ENCODE results near the gene NKD1. TPM values are rescaled to one million over a fixed set of nuclear protein-coding genes. Genes with fewer than 3 reads are reported as not detected.

The NKD1 gene
- total RNA-seq, 1 donor from 2014 or later = 0.77 TPM

DNA sequence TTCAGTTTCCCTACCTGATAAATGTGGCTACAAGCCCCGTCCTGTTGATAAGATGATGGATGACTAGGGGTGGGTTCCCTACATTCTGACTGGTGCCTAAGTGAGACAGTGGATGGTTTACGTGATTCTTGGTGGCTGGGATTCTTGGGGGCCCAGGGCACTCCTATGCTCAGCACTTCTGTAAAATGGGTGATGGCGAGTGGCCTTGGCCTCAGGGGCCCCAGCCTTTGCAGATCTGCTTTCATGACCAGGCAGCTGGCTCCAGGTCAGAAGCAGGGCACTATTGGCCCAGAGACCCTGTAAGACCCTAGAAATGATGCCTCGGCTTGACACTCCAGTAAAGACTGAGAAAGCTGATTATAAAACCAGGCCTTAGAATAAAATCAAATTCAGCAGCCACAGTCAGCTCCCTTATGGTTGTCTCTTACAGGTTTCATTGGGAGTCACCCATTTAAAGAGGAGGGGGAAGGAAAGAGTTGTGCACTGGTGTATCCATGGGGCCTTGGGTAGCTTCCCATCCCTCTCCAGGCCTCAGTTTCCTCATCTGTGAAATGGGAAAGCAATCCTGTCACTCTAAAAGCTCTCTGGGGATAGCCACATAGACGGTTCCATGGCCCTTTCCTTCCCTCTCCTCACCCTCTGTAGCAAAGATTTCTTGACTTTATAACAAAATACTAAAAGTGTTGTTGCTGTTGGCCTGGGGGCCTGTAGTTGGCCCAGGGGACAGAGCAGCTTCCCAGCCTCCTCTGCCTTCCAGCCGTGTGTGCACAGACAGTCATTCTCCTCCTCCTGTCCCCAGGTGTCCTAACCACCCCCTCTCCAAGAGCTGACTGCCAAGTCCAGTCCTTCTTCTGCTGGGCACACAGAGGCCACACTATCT lies 131.7 kb downstream of the NKD1 start:
- no peak for DNase-seq
- H3K27ac Mint-ChIP-seq = peak overlapping the region; percentile 91
- peaks cover 71% of the 10 kb centered on the region for H3K4me1 Mint-ChIP-seq
- H3K9me3 Mint-ChIP-seq = no peaks in the 10 kb centered on the region
- H3K36me3 Mint-ChIP-seq (ENCODE audit: low read depth) = peaks cover 44% of the 10 kb centered on the region
- intact Hi-C loops (cut with micrococcal nuclease) = loop anchor here (1.0 to 5.0 kb wide), 2 partner anchors 16 to 413 kb away; partner anchors contain the start of gene ADCY7
- H3K4me3 Mint-ChIP-seq = peak overlapping the region; percentile 94
- no peaks in the 10 kb centered on the region for H3K27me3 Mint-ChIP-seq

DNA sequence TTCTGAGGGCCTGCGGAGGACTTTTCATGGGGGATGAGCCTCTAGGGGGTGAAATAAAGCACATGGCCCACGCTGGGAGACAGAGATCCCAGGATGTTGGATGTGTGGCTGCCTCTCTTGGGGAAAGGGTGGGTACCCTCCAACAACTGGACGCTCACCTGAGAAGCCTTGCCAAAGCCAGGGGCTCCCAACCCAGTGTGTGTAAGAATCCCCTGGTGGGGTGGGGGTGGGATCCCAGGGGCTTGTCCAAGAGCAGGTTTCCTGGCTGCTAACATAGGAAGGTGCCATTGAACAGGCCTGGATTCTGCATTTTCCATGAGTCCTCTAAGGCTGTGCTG lies 132.3 kb downstream of the NKD1 start:
- intact Hi-C loops (cut with micrococcal nuclease) = loop anchor here (1.0 to 5.0 kb wide), 2 partner anchors 16 to 413 kb away; partner anchors contain the start of gene ADCY7
- H3K27me3 Mint-ChIP-seq = no peaks in the 10 kb centered on the region
- peak overlapping the region; percentile 91 for H3K27ac Mint-ChIP-seq
- DNase-seq = no peak
- H3K9me3 Mint-ChIP-seq = no peaks in the 10 kb centered on the region
- H3K4me3 Mint-ChIP-seq = peak overlapping the region; percentile 94
- peaks cover 77% of the 10 kb centered on the region for H3K4me1 Mint-ChIP-seq
- H3K36me3 Mint-ChIP-seq (ENCODE audit: low read depth) = peaks cover 38% of the 10 kb centered on the region

DNA sequence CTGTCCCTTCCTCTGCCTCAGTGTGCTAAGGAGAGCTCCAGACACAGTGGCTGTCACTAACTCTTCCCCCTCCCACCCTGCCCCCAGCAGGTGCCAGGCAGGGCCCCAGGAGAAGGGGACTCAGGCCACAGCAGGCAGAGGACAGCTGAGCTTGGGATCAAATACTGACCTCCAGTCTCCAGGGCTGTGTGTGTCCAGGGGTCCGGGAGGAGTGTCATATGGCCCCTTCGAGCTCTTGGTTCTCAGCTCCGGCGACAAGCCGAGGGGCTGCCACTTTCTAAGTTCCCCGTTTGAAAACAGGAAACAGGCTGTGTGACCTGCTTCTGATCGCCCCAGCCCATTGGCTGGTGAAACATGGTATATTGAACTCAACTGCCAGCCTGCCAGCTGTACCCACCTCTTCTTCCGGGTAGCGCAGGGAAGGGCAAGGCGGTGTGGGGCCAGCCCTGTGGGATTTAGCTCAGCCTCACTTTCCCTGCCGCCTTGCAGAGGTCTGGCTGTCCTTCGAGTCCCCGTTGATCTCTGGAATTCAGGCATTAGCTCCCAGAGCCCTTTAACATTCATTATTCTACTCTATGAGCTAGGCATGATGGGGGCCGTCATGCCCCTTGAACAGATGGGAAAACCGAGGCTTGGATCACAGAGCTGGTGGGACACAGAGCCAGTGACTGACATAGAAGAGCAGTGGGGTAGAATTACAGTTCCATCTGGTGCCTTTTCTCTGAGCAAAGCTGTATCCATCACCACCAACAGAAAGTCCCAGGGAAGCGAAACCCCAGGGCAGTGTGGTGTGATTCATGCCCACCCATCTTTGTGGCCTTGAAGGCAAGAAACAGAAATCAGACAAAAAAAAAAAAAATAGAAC lies 133.1 kb downstream of the NKD1 start, which contains the start of gene SNX20:
Gene SNX20, minus strand, starts transcription at position 292 of the 865 bp plus-strand sequence. CDS start 3,786 bp downstream, outside the sequence.
- peaks cover 31% of the 10 kb centered on the region for H3K36me3 Mint-ChIP-seq (ENCODE audit: low read depth)
- H3K4me3 Mint-ChIP-seq = peak within 1 kb of the TSS; percentile 94
- peak within 1 kb of the TSS; percentile 91 for H3K27ac Mint-ChIP-seq
- no peaks in the 10 kb centered on the region for H3K27me3 Mint-ChIP-seq
- peak; percentile 87 for DNase-seq
- intact Hi-C loops (cut with micrococcal nuclease) = loop anchor here (1.0 to 5.0 kb wide), 2 partner anchors 66 to 414 kb away; partner anchors contain the start of gene ADCY7
- H3K9me3 Mint-ChIP-seq = no peaks in the 10 kb centered on the region
- peaks cover 80% of the 10 kb centered on the region for H3K4me1 Mint-ChIP-seq

DNA sequence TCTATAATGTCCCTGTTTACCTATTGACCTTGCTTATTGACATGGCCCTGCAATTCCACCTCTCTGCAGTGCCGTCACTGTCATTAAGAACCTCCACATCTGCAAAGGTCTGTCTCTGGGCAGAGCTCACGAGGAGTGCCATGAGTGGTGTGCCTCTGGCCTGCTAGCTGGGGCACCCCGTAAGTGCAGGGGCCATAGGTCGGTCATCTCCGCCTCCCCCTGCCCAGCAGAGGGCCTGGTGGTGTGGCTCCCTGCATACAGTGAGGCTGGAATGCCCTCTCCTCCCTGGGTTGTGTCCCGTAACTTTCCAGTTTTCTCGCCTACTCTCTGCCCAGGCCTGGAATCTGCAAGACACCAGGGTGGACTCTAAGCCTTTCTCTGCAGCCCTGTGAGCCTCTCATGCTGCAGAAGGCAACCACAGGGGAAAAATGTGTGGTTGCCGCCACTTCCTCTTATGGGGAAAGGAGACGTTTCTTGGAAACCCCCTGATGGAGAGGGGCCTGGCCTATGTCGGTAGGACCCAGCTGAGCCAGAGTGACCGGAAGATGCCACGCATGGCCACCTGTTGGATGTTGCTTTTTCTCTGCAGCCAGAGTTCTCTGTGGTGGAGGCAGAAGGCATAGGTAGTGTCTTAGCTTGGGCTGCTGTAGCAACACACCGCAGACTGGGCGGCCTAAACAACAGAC lies 135.6 kb downstream of the NKD1 start:
- intact Hi-C loops (cut with micrococcal nuclease) = loop anchor here (1.0 to 5.0 kb wide), 4 partner anchors 14 to 417 kb away; partner anchors contain the start of gene ADCY7
- H3K4me1 Mint-ChIP-seq = peaks cover 67% of the 10 kb centered on the region
- no peaks in the 10 kb centered on the region for H3K27me3 Mint-ChIP-seq
- H3K27ac Mint-ChIP-seq = peak overlapping the region; percentile 90
- peak; percentile 92 for DNase-seq
- no peaks in the 10 kb centered on the region for H3K9me3 Mint-ChIP-seq
- peaks cover 9% of the 10 kb centered on the region for H3K36me3 Mint-ChIP-seq (ENCODE audit: low read depth)
- H3K4me3 Mint-ChIP-seq = peak overlapping the region; percentile 67

DNA sequence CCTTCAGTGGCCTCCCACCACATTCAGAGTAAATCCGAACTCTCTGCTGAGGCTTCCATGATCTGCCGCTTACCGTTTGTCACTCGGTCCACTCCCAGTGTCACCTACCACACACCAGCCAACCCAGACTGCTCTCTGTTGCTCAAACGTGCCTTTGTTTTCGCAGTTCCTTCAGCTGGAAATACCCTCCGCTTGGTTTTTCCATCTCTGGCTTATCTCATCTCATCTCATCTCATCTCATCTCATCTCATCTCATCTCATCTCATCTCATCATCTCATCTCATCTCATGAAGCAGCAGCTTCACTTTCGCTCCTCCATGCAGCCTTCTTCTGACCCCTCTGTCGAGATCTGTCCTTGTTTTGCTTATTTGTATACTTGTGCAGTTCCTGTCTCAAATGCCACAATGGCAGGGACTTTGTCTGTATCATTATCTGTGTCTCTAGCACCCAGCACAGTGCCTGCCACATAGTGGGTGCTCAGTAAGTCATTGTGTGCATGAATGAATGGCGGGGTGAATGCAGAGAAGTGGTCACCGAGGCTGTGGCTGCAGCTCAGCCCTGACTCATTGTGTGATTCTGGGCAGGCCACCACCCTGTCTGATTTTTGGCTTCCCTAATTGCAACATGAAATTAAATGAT lies 136.7 kb downstream of the NKD1 start:
- Mint-ChIP-seq H3K27me3 (no peaks in the 10 kb centered on the region), H3K36me3 (ENCODE audit: low read depth) (peaks cover 3% of the 10 kb centered on the region), H3K9me3 (peaks cover 3% of the 10 kb centered on the region), H3K27ac (peak overlapping the region; percentile 90), H3K4me3 (peak overlapping the region; percentile 67), H3K4me1 (peaks cover 64% of the 10 kb centered on the region)
- intact Hi-C loops (cut with micrococcal nuclease) = loop anchor here (1.0 to 5.0 kb wide), 5 partner anchors 13 to 418 kb away; partner anchors contain the start of gene ADCY7
- peak; percentile 84 for DNase-seq

DNA sequence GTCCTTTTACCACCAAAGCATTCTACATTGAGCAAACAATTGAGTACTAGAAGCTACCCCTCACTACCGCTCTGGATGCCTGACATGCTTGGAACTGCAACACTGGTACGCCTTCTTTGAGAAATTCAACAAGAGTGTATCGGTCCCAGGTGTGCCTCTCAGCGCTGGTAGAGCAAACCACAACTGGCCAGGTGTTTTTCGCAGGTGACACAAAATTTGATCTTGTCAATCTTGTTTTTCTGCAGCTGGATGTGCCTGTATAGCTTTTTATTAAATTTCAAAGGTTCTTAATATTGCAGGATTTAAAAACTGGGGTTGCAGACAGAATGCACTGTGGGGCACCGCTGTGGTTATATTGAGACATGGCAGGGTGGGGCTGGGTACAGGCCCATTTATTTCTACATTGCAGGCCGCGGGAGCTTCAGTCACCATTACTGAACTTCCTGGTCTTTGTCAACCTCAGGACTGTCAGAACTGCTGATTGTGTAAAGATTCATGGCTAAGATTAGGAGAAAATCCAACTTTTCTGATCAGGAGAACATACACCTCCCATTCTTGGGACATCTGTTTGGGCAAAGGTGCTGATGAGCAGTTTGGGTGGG lies 137.4 kb downstream of the NKD1 start:
- Mint-ChIP-seq H3K9me3 (peaks cover 3% of the 10 kb centered on the region), H3K27ac (peak overlapping the region; percentile 90), H3K4me1 (peaks cover 60% of the 10 kb centered on the region), H3K27me3 (no peaks in the 10 kb centered on the region), H3K4me3 (peak overlapping the region; percentile 67), H3K36me3 (ENCODE audit: low read depth) (no peaks in the 10 kb centered on the region)
- intact Hi-C loops (cut with micrococcal nuclease) = loop anchor here (1.0 to 2.0 kb wide), 2 partner anchors 19 to 56 kb away; no protein-coding TSS in a partner anchor
- DNase-seq = no peak

DNA sequence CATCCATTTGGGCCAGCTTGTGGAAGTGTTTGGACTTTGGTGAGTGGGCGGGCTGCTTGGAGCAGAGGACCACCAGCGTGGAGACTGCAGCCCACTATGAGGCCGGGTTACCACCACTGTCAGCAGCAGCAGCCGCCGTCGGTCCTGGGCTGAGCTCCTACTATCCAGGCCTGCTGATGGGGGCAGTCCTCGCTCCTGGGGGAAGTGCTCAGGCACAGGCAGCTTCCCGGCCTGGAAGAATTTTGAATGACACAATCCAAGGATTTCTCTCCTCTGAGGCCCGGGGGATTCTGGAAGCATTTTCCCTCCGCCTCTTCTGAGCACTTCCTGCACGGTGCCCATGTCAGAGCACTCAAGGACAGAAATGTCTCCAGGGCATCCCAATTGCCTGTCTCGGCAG lies 139.9 kb downstream of the NKD1 start:
- peaks cover 3% of the 10 kb centered on the region for H3K9me3 Mint-ChIP-seq
- intact Hi-C loops (cut with micrococcal nuclease) = no loop called here
- peaks cover 3% of the 10 kb centered on the region for H3K27me3 Mint-ChIP-seq
- DNase-seq = no peak
- no peak overlapping the region for H3K27ac Mint-ChIP-seq
- peaks cover 57% of the 10 kb centered on the region for H3K4me1 Mint-ChIP-seq
- peaks cover 1% of the 10 kb centered on the region for H3K36me3 Mint-ChIP-seq (ENCODE audit: low read depth)
- H3K4me3 Mint-ChIP-seq = no peak overlapping the region

DNA sequence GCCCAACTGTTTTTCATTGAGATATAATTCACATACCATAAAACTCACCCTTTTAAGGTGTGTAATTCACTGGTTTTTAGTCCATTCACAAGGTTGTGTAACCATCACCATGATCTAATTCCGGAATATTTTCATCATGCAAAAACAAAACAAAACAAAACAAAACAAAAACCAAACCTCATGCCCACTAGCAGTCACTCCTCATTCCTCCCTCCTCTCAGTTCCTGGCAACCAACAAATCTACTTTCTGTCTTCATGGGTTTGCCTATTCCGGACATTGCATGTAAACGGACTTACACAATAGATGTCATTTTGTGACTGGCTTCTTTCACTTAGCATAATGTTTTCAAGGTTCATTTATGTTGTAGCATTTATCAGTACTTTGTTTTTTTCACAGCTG lies 140.7 kb downstream of the NKD1 start:
- H3K4me1 Mint-ChIP-seq = peaks cover 51% of the 10 kb centered on the region
- peaks cover 1% of the 10 kb centered on the region for H3K36me3 Mint-ChIP-seq (ENCODE audit: low read depth)
- peak overlapping the region; percentile 67 for H3K27ac Mint-ChIP-seq
- no peak for DNase-seq
- no peak overlapping the region for H3K4me3 Mint-ChIP-seq
- H3K9me3 Mint-ChIP-seq = peaks cover 3% of the 10 kb centered on the region
- intact Hi-C loops (cut with micrococcal nuclease) = no loop called here
- peaks cover 3% of the 10 kb centered on the region for H3K27me3 Mint-ChIP-seq

DNA sequence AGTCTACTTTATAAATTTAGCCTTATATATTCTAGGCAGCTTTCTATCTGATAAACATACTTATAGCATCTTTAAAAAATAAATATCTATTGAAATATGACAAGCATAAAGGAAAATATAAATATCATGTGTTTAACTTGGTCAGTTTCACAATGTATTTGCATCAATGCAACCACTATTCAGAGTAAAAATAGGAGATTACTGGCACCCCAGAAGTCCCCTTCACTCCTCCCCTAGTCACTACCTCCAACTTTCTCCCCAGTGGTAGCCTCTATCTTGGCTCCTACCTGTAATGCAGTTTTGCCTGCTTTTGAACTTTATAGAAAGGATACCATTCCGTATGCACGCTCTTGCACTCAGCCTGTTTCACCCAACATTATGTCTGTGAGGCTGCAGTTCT lies 142.0 kb downstream of the NKD1 start:
- intact Hi-C loops (cut with micrococcal nuclease) = no loop called here
- no peak for DNase-seq
- H3K36me3 Mint-ChIP-seq (ENCODE audit: low read depth) = peaks cover 2% of the 10 kb centered on the region
- H3K4me3 Mint-ChIP-seq = no peak overlapping the region
- H3K4me1 Mint-ChIP-seq = peaks cover 50% of the 10 kb centered on the region
- peaks cover 5% of the 10 kb centered on the region for H3K27me3 Mint-ChIP-seq
- no peak overlapping the region for H3K27ac Mint-ChIP-seq
- peaks cover 4% of the 10 kb centered on the region for H3K9me3 Mint-ChIP-seq

DNA sequence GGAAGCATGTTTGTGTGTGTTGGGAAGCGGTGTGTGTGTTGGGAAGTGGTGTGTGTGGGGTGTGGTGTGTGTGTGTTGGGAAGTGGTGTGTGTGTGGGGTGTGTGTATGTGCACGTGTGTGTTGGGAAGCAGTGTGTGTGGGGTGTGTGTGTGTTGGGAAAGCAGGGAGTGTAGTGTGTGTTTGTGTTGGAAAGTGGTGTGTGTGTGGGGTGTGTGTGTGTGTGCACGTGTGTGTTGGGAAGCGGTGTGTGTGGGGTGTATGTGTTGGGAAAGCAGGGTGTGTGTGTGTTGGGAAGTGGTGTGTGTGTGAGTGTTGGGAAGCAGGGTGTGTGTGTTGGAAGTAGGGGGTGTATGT lies 144.4 kb downstream of the NKD1 start:
- H3K27ac Mint-ChIP-seq = peak overlapping the region; percentile 42
- no peak for DNase-seq

DNA sequence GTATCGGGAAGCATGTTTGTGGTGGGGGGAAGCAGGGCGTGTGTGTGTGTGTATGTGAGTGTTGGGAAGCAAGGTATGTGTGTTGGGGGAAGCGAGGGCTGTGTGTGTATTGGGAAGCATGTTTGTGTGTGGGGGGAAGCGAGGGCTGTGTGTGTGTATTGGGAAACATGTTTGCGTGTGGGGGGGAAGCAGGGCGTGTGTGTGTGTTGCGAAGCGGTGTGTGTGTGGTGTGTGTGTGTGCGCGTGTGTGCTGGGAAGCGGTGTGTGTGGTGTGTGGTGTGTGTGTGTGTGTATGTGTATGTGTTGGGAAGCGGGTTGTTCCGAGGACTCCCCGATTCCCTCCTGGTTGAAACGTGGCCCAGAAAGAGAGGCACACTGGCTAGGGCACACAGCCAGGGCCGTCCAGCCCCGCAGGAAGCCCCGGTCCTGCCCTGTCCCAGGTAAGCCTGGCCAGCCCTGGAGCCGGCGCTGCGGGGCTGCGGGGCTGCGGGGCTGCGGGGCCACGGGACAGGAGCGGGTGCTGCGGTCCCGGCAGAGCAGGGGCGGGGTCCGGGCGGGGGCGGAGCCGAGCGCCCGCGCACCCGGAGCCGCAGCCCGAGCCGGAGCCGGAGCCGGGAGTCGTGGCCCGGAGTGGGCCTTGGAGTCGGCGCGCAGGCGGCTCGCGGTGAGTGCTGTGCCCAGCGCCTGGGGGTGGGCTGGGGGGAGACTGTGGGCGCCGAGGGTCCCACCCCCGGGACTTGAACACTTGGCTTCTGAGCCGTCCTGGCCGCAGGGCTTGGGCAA lies 145.0 kb downstream of the NKD1 start, which contains the start of gene NOD2:
Gene NOD2, plus strand, starts transcription at position 608 of the 783 bp plus-strand sequence. CDS start 5,890 bp downstream, outside the sequence.
- Mint-ChIP-seq H3K4me1 (peaks cover 56% of the 10 kb centered on the region), H3K36me3 (ENCODE audit: low read depth) (peaks cover 5% of the 10 kb centered on the region), H3K27ac (peak within 1 kb of the TSS; percentile 80), H3K9me3 (peaks cover 6% of the 10 kb centered on the region), H3K27me3 (peaks cover 5% of the 10 kb centered on the region), H3K4me3 (peak within 1 kb of the TSS; percentile 81)
- DNase-seq = peak; percentile 81
- intact Hi-C loops (cut with micrococcal nuclease) = no loop called here

More for the DNA sequence above, 144.4 kb downstream of the NKD1 start:
- Mint-ChIP-seq H3K36me3 (ENCODE audit: low read depth) (peaks cover 5% of the 10 kb centered on the region), H3K4me1 (peaks cover 51% of the 10 kb centered on the region), H3K27me3 (peaks cover 5% of the 10 kb centered on the region), H3K4me3 (peak overlapping the region; percentile 76), H3K9me3 (peaks cover 6% of the 10 kb centered on the region)
- intact Hi-C loops (cut with micrococcal nuclease) = no loop called here

DNA sequence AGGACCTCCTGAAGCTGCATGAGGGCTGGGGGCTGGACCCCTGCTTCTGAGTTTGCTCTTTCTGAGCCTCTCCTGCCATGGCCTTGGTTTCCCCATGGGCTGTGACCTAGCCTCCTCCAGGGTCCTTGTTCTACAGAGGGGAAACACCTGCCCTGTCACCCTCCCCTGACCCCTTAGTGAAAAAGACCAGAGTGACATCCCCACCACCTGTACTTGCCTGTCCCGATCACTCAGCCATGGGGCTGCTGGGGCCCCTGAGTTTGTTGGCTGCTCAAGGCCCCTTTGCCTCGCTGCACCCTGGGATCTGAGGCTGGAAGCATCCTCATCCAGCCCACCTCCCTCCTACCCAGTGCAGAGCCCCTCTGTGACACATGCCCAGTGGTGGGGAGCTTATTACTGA lies 146.0 kb downstream of the NKD1 start:
- Mint-ChIP-seq H3K9me3 (peaks cover 3% of the 10 kb centered on the region), H3K36me3 (ENCODE audit: low read depth) (peaks cover 5% of the 10 kb centered on the region), H3K27ac (peak overlapping the region; percentile 72), H3K4me1 (peaks cover 62% of the 10 kb centered on the region), H3K4me3 (peak overlapping the region; percentile 81), H3K27me3 (peaks cover 5% of the 10 kb centered on the region)
- intact Hi-C loops (cut with micrococcal nuclease) = no loop called here
- DNase-seq = no peak

Data from activated CD4-positive, alpha-beta T cell treated with anti-CD3 and anti-CD28 coated beads, Interleukin-2, amount 10 ng/mL, durations not matched to agents 24 days and 14 days (primary cell).